Neuron (in vitro differentiated cells): ENCODE measurements around the gene LHX2.
"Not testable (repeated sequence)": the region's sequence is repeated elsewhere in the genome, so short reads cannot be mapped to it uniquely, and the experiment has no call there.

Experiments used
- H2AFZ ChIP-seq: one replicate; pipeline ENCODE4 v1.6.1; 2013; ENCODE audit warnings: low read depth, mild to moderate bottlenecking, inconsistent platforms, low read length, moderate library complexity
- H3K27me3 ChIP-seq: one replicate; pipeline ENCODE4 v1.6.1; 2013; ENCODE audit warnings: low read length; ENCODE audit not compliant: insufficient read depth
- H3K36me3 ChIP-seq: one replicate; pipeline ENCODE4 v1.6.1; 2013; ENCODE audit warnings: low read length; ENCODE audit not compliant: insufficient read depth
- H3K4me1 ChIP-seq: one replicate; pipeline ENCODE4 v1.6.1; 2013; ENCODE audit warnings: low read length; ENCODE audit not compliant: insufficient read depth
- H3K4me3 ChIP-seq: 2 replicates; pipeline ENCODE4 v1.5.1; 2013; ENCODE audit warnings: mild to moderate bottlenecking, low read length, moderate library complexity
- H3K9me3 ChIP-seq: one replicate; pipeline ENCODE4 v1.6.1; 2013; ENCODE audit warnings: low read length

The LHX2 gene

GRCh38 chr9:123984802-123985201 is 26.8 kb upstream of the LHX2 start:
- H2AFZ ChIP-seq = no peak overlapping the region
- no peaks in the 10 kb centered on the region for H3K36me3 ChIP-seq
- H3K9me3 ChIP-seq = no peaks in the 10 kb centered on the region
- H3K27me3 ChIP-seq = peaks cover 81% of the 10 kb centered on the region
- no peak overlapping the region for H3K4me3 ChIP-seq
- no peaks in the 10 kb centered on the region for H3K4me1 ChIP-seq

- no peak overlapping the region for H2AFZ ChIP-seq
- peaks cover 85% of the 10 kb centered on the region for H3K27me3 ChIP-seq
- H3K4me3 ChIP-seq = no peak overlapping the region
- no peaks in the 10 kb centered on the region for H3K36me3 ChIP-seq
- H3K9me3 ChIP-seq = no peaks in the 10 kb centered on the region
- no peaks in the 10 kb centered on the region for H3K4me1 ChIP-seq
Observed at GRCh38 chr9:123985869-123986268, 25.7 kb upstream of the LHX2 start.

- no peak overlapping the region for H3K4me3 ChIP-seq
- H2AFZ ChIP-seq = no peak overlapping the region
- no peaks in the 10 kb centered on the region for H3K36me3 ChIP-seq
- H3K9me3 ChIP-seq = peaks cover 2% of the 10 kb centered on the region
- H3K27me3 ChIP-seq = peaks cover 57% of the 10 kb centered on the region
- no peaks in the 10 kb centered on the region for H3K4me1 ChIP-seq
Observed at GRCh38 chr9:123990427-123990826, 21.1 kb upstream of the LHX2 start.

GRCh38 chr9:123992679-123993078 is 18.9 kb upstream of the LHX2 start:
- not testable (repeated sequence) for H3K36me3 ChIP-seq, H3K9me3 ChIP-seq, H2AFZ ChIP-seq, H3K4me3 ChIP-seq, H3K4me1 ChIP-seq
- peaks cover 61% of the 10 kb centered on the region for H3K27me3 ChIP-seq

- peaks cover 67% of the 10 kb centered on the region for H3K27me3 ChIP-seq
- H3K36me3 ChIP-seq = no peaks in the 10 kb centered on the region
- H2AFZ ChIP-seq = no peak overlapping the region
- H3K9me3 ChIP-seq = peaks cover 2% of the 10 kb centered on the region
- peaks cover 13% of the 10 kb centered on the region for H3K4me1 ChIP-seq
- no peak overlapping the region for H3K4me3 ChIP-seq
Observed at GRCh38 chr9:123996731-123997421, 14.7 kb upstream of the LHX2 start.

GRCh38 chr9:123997665-123998277 is 13.8 kb upstream of the LHX2 start:
- Histone ChIP-seq H3K4me1 (peaks cover 13% of the 10 kb centered on the region), H2AFZ (no peak overlapping the region), H3K4me3 (no peak overlapping the region), H3K27me3 (peaks cover 76% of the 10 kb centered on the region), H3K36me3 (no peaks in the 10 kb centered on the region), H3K9me3 (peaks cover 2% of the 10 kb centered on the region)

GRCh38 chr9:123998278-123998925 is 13.2 kb upstream of the LHX2 start:
- H3K36me3 ChIP-seq = no peaks in the 10 kb centered on the region
- H2AFZ ChIP-seq = no peak overlapping the region
- H3K9me3 ChIP-seq = peaks cover 2% of the 10 kb centered on the region
- peaks cover 82% of the 10 kb centered on the region for H3K27me3 ChIP-seq
- H3K4me1 ChIP-seq = peaks cover 13% of the 10 kb centered on the region
- no peak overlapping the region for H3K4me3 ChIP-seq

- Histone ChIP-seq H2AFZ (no peak overlapping the region), H3K9me3 (peaks cover 2% of the 10 kb centered on the region), H3K36me3 (no peaks in the 10 kb centered on the region), H3K4me1 (peaks cover 13% of the 10 kb centered on the region), H3K4me3 (peak overlapping the region; percentile 4), H3K27me3 (peaks cover 87% of the 10 kb centered on the region)
Observed at GRCh38 chr9:123998970-123999621, 12.5 kb upstream of the LHX2 start.

- H3K9me3 ChIP-seq = peaks cover 1% of the 10 kb centered on the region
- H2AFZ ChIP-seq = no peak overlapping the region
- H3K36me3 ChIP-seq = no peaks in the 10 kb centered on the region
- H3K27me3 ChIP-seq = peaks cover 87% of the 10 kb centered on the region
- peaks cover 13% of the 10 kb centered on the region for H3K4me1 ChIP-seq
- no peak overlapping the region for H3K4me3 ChIP-seq
Observed at GRCh38 chr9:123999661-124000060, 11.9 kb upstream of the LHX2 start.

- Histone ChIP-seq H3K4me3 (no peak overlapping the region), H3K9me3 (no peaks in the 10 kb centered on the region), H3K4me1 (peaks cover 13% of the 10 kb centered on the region), H3K36me3 (no peaks in the 10 kb centered on the region), H3K27me3 (peaks cover 92% of the 10 kb centered on the region), H2AFZ (no peak overlapping the region)
Observed at GRCh38 chr9:124000161-124000783, 11.3 kb upstream of the LHX2 start.

- Histone ChIP-seq H3K4me3 (no peak overlapping the region), H3K9me3 (no peaks in the 10 kb centered on the region), H3K36me3 (no peaks in the 10 kb centered on the region), H3K4me1 (peaks cover 13% of the 10 kb centered on the region), H2AFZ (no peak overlapping the region), H3K27me3 (peaks cover 92% of the 10 kb centered on the region)
Observed at GRCh38 chr9:124000784-124001457, 10.6 kb upstream of the LHX2 start.

GRCh38 chr9:124001458-124001799 is 10.1 kb upstream of the LHX2 start:
- no peaks in the 10 kb centered on the region for H3K36me3 ChIP-seq
- H3K4me1 ChIP-seq = peaks cover 13% of the 10 kb centered on the region
- no peak overlapping the region for H3K4me3 ChIP-seq
- no peak overlapping the region for H2AFZ ChIP-seq
- peaks cover 92% of the 10 kb centered on the region for H3K27me3 ChIP-seq
- H3K9me3 ChIP-seq = no peaks in the 10 kb centered on the region
